HG02571 (cell line): Measurements from ENCODE around the gene PAEP.

Source experiments
- ATAC-seq: cut with Tn5 transposase; IDR thresholded peaks from one replicate; pipeline ENCODE4 v1.9.1; 2021; ENCODE audit warnings: mild to moderate bottlenecking, moderate library complexity; ENCODE audit not compliant: unreplicated experiment

PAEP gene

GRCh38 chr9:135612437-135612836 is 50.9 kb downstream of the PAEP start:
- ATAC-seq: no peak

GRCh38 chr9:135612981-135613910 is 51.7 kb downstream of the PAEP start:
- no peak for ATAC-seq

- ATAC-seq: no peak
Observed at GRCh38 chr9:135613946-135614805, 52.6 kb downstream of the PAEP start.

DNA sequence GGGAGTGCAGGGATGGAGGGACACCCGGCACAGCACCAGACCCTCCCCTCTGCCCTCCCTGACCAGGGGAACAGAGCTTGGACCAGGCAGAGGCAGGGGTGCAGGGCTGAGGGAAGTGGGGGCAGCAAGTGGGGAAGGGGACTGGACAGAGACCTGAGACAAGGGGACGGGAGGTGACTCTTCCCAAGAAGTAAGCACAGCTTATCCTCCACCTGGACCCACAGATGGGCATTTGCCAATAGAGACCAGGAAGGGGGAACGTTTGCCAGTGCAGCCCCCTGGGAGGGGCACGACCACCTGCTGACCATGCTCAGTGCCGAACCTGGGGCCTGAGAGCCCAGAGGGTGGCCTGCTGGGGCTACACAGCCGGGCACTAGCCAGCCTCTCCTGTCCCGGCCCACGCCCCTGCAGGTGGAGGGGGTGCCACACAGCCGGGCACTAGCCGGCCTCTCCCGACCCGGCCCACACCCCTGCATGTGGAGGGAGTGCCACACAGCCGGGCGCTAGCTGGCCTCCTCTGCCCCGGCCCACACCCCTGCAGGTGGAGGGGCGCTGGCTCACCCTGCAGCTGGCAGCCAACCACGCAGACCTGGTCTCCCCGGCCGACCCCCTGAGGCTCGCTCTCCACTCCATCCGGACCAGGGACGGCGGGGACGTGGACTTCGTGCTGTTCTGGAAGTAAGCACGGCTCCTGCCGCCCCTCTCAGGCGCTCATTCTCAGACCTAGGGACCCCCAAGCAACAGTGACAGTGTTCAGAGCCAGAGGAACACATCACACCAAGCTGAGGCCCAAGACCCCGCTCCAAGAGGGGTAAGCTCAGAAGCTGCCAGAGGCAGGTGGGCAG is 53.5 kb downstream of the PAEP start:
- ATAC-seq: no peak

DNA sequence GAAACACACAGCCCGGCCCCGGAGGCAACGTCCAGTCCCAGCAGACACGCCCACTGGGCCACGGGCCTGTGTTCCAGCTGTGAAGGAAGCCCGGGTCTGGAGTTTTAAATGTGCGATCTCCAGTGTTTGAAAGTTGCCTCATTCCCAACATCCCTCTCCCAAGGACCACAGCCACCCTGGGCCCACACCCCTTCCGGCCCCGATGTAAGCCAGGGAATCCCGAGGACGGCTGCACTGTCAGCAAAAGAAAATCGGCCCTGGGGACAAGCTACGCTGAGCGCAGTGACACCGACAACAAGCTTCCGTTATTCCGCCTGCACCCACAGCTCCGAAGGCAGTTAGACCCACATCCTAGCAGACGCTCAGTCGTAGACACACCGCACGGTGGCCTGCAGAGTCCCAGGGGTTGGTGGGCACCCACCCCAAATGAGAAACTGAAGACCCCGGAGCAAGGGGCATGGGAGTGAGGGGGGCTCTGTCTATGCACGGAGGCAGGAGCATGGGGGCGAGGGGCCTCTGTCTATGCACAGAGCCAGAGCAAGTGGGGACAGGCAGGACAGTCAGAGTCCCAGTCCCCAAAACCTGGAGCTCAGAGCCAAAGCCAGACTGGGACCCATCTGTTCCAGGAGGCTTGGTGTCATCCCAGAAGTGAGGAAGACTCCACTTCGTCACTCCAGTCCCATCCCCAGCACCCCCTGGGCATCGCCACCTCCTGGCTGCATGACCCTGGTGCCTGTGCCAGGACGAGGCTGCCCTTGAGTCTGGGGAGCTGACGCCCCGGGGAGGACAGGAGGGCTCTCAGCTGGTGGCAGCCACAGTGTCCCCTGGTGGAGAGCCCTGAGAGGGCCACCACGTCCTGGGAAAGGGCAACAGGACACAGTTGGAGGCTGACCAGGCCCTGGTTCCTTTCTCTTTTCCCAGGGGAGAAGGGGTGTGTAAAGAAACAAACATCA is 54.4 kb downstream of the PAEP start:
- ATAC-seq: no peak
